HAP-1 (cell line): ENCODE measurements around the gene MAP3K21.

ENCODE experiments used
- DNase-seq, 2 experiments: peaks; one replicate each; pipeline ENCODE4 v3.0.0-alpha.2; 2016 to 2020; ENCODE audit warnings: low spot score in 2 of 2
- H3K27me3 ChIP-seq: fragments of 250-450 bp; sonication (Bioruptor Pico); 2 replicates; pipeline ENCODE4 v1.5.1; 2020; ENCODE audit warnings: low read depth, mild to moderate bottlenecking, moderate library complexity
- H3K36me3 ChIP-seq: fragments of 250-450 bp; sonication (Bioruptor Pico); replicated peaks from 2 replicates; pipeline ENCODE4 v1.5.1; 2020; ENCODE audit warnings: mild to moderate bottlenecking
- H3K4me1 ChIP-seq: fragments of 250-450 bp; sonication (Bioruptor Pico); 2 replicates; pipeline ENCODE4 v1.5.1; 2020; ENCODE audit warnings: mild to moderate bottlenecking
- H3K4me3 ChIP-seq: fragments of 250-450 bp; sonication (Bioruptor Pico); 2 replicates; pipeline ENCODE4 v1.5.1; 2020; ENCODE audit warnings: mild to moderate bottlenecking, moderate library complexity
- H3K9me3 ChIP-seq: fragments of 250-450 bp; sonication (Bioruptor Pico); 2 replicates; pipeline ENCODE4 v1.5.1; 2020; ENCODE audit warnings: mild to moderate bottlenecking, moderate library complexity
- in situ Hi-C: fragments of 300-500 bp; cut with MboI; formaldehyde crosslinking; loops from 3 replicates; pipeline ENCODE4 v1.14.3; 2020; ENCODE audit warnings: low sequenced_read_pairs, inconsistent platforms, mixed read lengths

Gene MAP3K21

GRCh38 chr1:233327651-233328141 lies at the start of gene MAP3K21:
TSS of gene MAP3K21 (plus strand) at chr1:233327724. CDS start at chr1:233328029, 305 bp downstream.
- no peak for DNase-seq
- H3K27me3 ChIP-seq: no peaks in the 10 kb centered on the region
- H3K4me1 ChIP-seq: peaks cover 19% of the 10 kb centered on the region
- in situ Hi-C loops: no loop called here
- H3K9me3 ChIP-seq: no peaks in the 10 kb centered on the region
- no peaks in the 10 kb centered on the region for H3K36me3 ChIP-seq
- peak within 1 kb of the TSS; percentile 53 for H3K4me3 ChIP-seq

- in situ Hi-C loops: no loop called here
- H3K4me1 ChIP-seq: no peaks in the 10 kb centered on the region
- DNase-seq: no peak
- H3K4me3 ChIP-seq: no peak overlapping the region
- no peaks in the 10 kb centered on the region for H3K9me3 ChIP-seq
- H3K36me3 ChIP-seq: no peaks in the 10 kb centered on the region
- no peaks in the 10 kb centered on the region for H3K27me3 ChIP-seq
Measured at GRCh38 chr1:233278631-233279030, 48.9 kb upstream of the MAP3K21 start.

- DNase-seq: no peak
- H3K27me3 ChIP-seq: no peaks in the 10 kb centered on the region
- no peaks in the 10 kb centered on the region for H3K4me1 ChIP-seq
- H3K9me3 ChIP-seq: no peaks in the 10 kb centered on the region
- no peaks in the 10 kb centered on the region for H3K36me3 ChIP-seq
- in situ Hi-C loops: no loop called here
- H3K4me3 ChIP-seq: no peak overlapping the region
Measured at GRCh38 chr1:233279971-233280370, 47.6 kb upstream of the MAP3K21 start.

GRCh38 chr1:233281711-233282581 lies 45.6 kb upstream of the MAP3K21 start:
- H3K9me3 ChIP-seq: no peaks in the 10 kb centered on the region
- no peaks in the 10 kb centered on the region for H3K4me1 ChIP-seq
- no peak for DNase-seq
- in situ Hi-C loops: no loop called here
- H3K36me3 ChIP-seq: no peaks in the 10 kb centered on the region
- H3K27me3 ChIP-seq: no peaks in the 10 kb centered on the region
- H3K4me3 ChIP-seq: no peak overlapping the region

GRCh38 chr1:233282582-233282886 lies 45.0 kb upstream of the MAP3K21 start:
- H3K9me3 ChIP-seq: no peaks in the 10 kb centered on the region
- no peak for DNase-seq
- in situ Hi-C loops: no loop called here
- no peak overlapping the region for H3K4me3 ChIP-seq
- H3K36me3 ChIP-seq: no peaks in the 10 kb centered on the region
- H3K4me1 ChIP-seq: no peaks in the 10 kb centered on the region
- no peaks in the 10 kb centered on the region for H3K27me3 ChIP-seq

GRCh38 chr1:233289676-233290075 lies 37.8 kb upstream of the MAP3K21 start:
- Histone ChIP-seq H3K27me3 (no peaks in the 10 kb centered on the region), H3K4me3 (no peak overlapping the region), H3K36me3 (no peaks in the 10 kb centered on the region), H3K9me3 (no peaks in the 10 kb centered on the region), H3K4me1 (0 out of 2 replicates have a peak, but pooled peaks cover under 1% of the 10 kb centered on the region)
- in situ Hi-C loops: no loop called here
- DNase-seq: no peak

- no peak for DNase-seq
- no peak overlapping the region for H3K4me3 ChIP-seq
- no peaks in the 10 kb centered on the region for H3K9me3 ChIP-seq
- in situ Hi-C loops: no loop called here
- no peaks in the 10 kb centered on the region for H3K36me3 ChIP-seq
- H3K27me3 ChIP-seq: no peaks in the 10 kb centered on the region
- peaks cover 4% of the 10 kb centered on the region; the same call in 1 of the 2 replicates for H3K4me1 ChIP-seq
Measured at GRCh38 chr1:233290396-233291034, 37.0 kb upstream of the MAP3K21 start.

- in situ Hi-C loops: no loop called here
- Histone ChIP-seq H3K36me3 (no peaks in the 10 kb centered on the region), H3K27me3 (no peaks in the 10 kb centered on the region), H3K9me3 (no peaks in the 10 kb centered on the region), H3K4me3 (no peak overlapping the region), H3K4me1 (peaks cover 12% of the 10 kb centered on the region; the same call in 1 of the 2 replicates)
- no peak for DNase-seq
Measured at GRCh38 chr1:233293556-233294446, 33.7 kb upstream of the MAP3K21 start.

GRCh38 chr1:233294913-233295236 lies 32.6 kb upstream of the MAP3K21 start:
- Histone ChIP-seq H3K27me3 (no peaks in the 10 kb centered on the region), H3K4me3 (peak overlapping the region; percentile 50), H3K4me1 (peaks cover 12% of the 10 kb centered on the region; the same call in 1 of the 2 replicates), H3K9me3 (no peaks in the 10 kb centered on the region), H3K36me3 (no peaks in the 10 kb centered on the region)
- in situ Hi-C loops: no loop called here
- DNase-seq: peak; percentile 16 to 32

GRCh38 chr1:233295237-233295974 lies 32.1 kb upstream of the MAP3K21 start, which contains the start of gene PCNX2:
TSS of gene PCNX2 (minus strand) at chr1:233295725. CDS start at chr1:233295478, 247 bp downstream.
- H3K4me1 ChIP-seq: peaks cover 12% of the 10 kb centered on the region; the same call in 1 of the 2 replicates
- DNase-seq: peak; percentile 65 to 79
- in situ Hi-C loops: no loop called here

GRCh38 chr1:233295975-233296322 lies 31.6 kb upstream of the MAP3K21 start:
- Histone ChIP-seq H3K27me3 (no peaks in the 10 kb centered on the region), H3K4me1 (peaks cover 12% of the 10 kb centered on the region; the same call in 1 of the 2 replicates), H3K9me3 (no peaks in the 10 kb centered on the region), H3K36me3 (no peaks in the 10 kb centered on the region), H3K4me3 (peak overlapping the region; percentile 50)
- in situ Hi-C loops: no loop called here
- no peak for DNase-seq

More at GRCh38 chr1:233295237-233295974, 32.1 kb upstream of the MAP3K21 start, which contains the start of gene PCNX2:
- Histone ChIP-seq H3K27me3 (no peaks in the 10 kb centered on the region), H3K4me3 (peak within 1 kb of the TSS; percentile 50), H3K36me3 (no peaks in the 10 kb centered on the region), H3K9me3 (no peaks in the 10 kb centered on the region)

- no peak for DNase-seq
- peaks cover 12% of the 10 kb centered on the region; the same call in 1 of the 2 replicates for H3K4me1 ChIP-seq
- H3K9me3 ChIP-seq: peaks cover 3% of the 10 kb centered on the region; the same call in 1 of the 2 replicates
- H3K27me3 ChIP-seq: peaks cover 3% of the 10 kb centered on the region; the same call in 1 of the 2 replicates
- H3K36me3 ChIP-seq: no peaks in the 10 kb centered on the region
- in situ Hi-C loops: no loop called here
- no peak overlapping the region for H3K4me3 ChIP-seq
Measured at GRCh38 chr1:233299450-233299849, 28.1 kb upstream of the MAP3K21 start.

- H3K36me3 ChIP-seq: no peaks in the 10 kb centered on the region
- in situ Hi-C loops: no loop called here
- H3K4me3 ChIP-seq: no peak overlapping the region
- peaks cover 3% of the 10 kb centered on the region; the same call in 1 of the 2 replicates for H3K9me3 ChIP-seq
- peaks cover 3% of the 10 kb centered on the region; the same call in 1 of the 2 replicates for H3K27me3 ChIP-seq
- peaks cover 8% of the 10 kb centered on the region; the same call in 1 of the 2 replicates for H3K4me1 ChIP-seq
- DNase-seq: no peak
Measured at GRCh38 chr1:233300326-233300725, 27.2 kb upstream of the MAP3K21 start.
